Neural progenitor cell (in vitro differentiated cells): Measurements from ENCODE around the gene CUBN. TPM values are rescaled to one million over a fixed set of nuclear protein-coding genes. Genes with fewer than 3 reads are reported as not detected.

Experiments used
- DNase-seq: peaks from one replicate; pipeline ENCODE4 v3.0.0-alpha.2; 2016; ENCODE audit warnings: low spot score
- H2AFZ ChIP-seq: fragments of 200-600 bp; sonication (generic); replicated peaks from 2 replicates; pipeline ENCODE4 v1.6.1; 2016; ENCODE audit warnings: antibody characterized with exemption
- H3F3A ChIP-seq: fragments of 200-600 bp; sonication (generic); 2 replicates; pipeline ENCODE4 v1.6.1; 2016; ENCODE audit warnings: antibody characterized with exemption, low read depth
- H3K27ac ChIP-seq: fragments of 200-600 bp; sonication (generic); 2 replicates; pipeline ENCODE4 v1.5.1; 2016; ENCODE audit warnings: mild to moderate bottlenecking
- H3K27me3 ChIP-seq: fragments of 200-600 bp; sonication (generic); 2 replicates; pipeline ENCODE4 v1.6.1; 2016; ENCODE audit warnings: mild to moderate bottlenecking, moderate library complexity
- H3K36me3 ChIP-seq: fragments of 200-600 bp; sonication (generic); 2 replicates; pipeline ENCODE4 v1.5.1; 2016
- H3K4me1 ChIP-seq: fragments of 200-600 bp; sonication (generic); 2 replicates; pipeline ENCODE4 v1.6.1; 2016; ENCODE audit warnings: mixed run types
- H3K4me2 ChIP-seq: fragments of 200-600 bp; sonication (generic); 2 replicates; pipeline ENCODE4 v1.6.1; 2016
- H3K4me3 ChIP-seq: fragments of 200-600 bp; sonication (generic); 2 replicates; pipeline ENCODE4 v1.5.1; 2016
- H3K79me2 ChIP-seq: fragments of 200-600 bp; sonication (generic); 2 replicates; pipeline ENCODE4 v1.6.1; 2016; ENCODE audit warnings: low read depth
- H3K9ac ChIP-seq: fragments of 200-600 bp; sonication (generic); 2 replicates; pipeline ENCODE4 v1.6.1; 2016
- H3K9me3 ChIP-seq: fragments of 200-600 bp; sonication (generic); 2 replicates; pipeline ENCODE4 v1.5.1; 2016; ENCODE audit warnings: low read depth
- H4K20me1 ChIP-seq: fragments of 200-600 bp; sonication (generic); 2 replicates; pipeline ENCODE4 v1.6.1; 2016; ENCODE audit warnings: low read depth
- H3K27ac Mint-ChIP-seq: 3 replicates; pipeline ENCODE4 v1.8.0; 2021; ENCODE audit warnings: mixed read lengths
- H3K27me3 Mint-ChIP-seq: 2 replicates; pipeline ENCODE4 v1.8.0; 2022; ENCODE audit warnings: low read depth, mild to moderate bottlenecking, inconsistent platforms, moderate library complexity, mixed read lengths; ENCODE audit not compliant: insufficient read depth
- H3K36me3 Mint-ChIP-seq: 3 replicates; pipeline ENCODE4 v1.8.0; 2021; ENCODE audit warnings: mixed read lengths
- H3K4me1 Mint-ChIP-seq: 3 replicates; pipeline ENCODE4 v1.8.0; 2021; ENCODE audit warnings: mixed read lengths
- H3K4me3 Mint-ChIP-seq: 3 replicates; pipeline ENCODE4 v1.8.0; 2021; ENCODE audit warnings: mild to moderate bottlenecking, moderate library complexity, mixed read lengths
- H3K9me3 Mint-ChIP-seq: 3 replicates; pipeline ENCODE4 v1.8.0; 2020; ENCODE audit warnings: mixed read lengths
- EZH2 ChIP-seq: fragments of 200-600 bp; sonication (generic); IDR thresholded peaks from 2 replicates; pipeline ENCODE4 v1.6.1; 2017; ENCODE audit warnings: antibody characterized with exemption, mild to moderate bottlenecking, moderate library complexity
- EZH2phosphoT487 ChIP-seq: fragments of 200-600 bp; sonication (generic); IDR thresholded peaks from 2 replicates; pipeline ENCODE4 v1.6.1; 2017; ENCODE audit warnings: antibody characterized with exemption
- total RNA-seq: library from RNA; depleted of rRNA; stranded (reverse); fragments of >200 nt; gene quantifications from 2 replicates; pipeline ENCODE4 v1.2.3, GENCODE V29; 2015; ENCODE audit warnings: low replicate concordance
- TF ChIP-seq, protein P1 (sequence below): fragments of 200-600 bp; sonication (generic); IDR thresholded peaks from 2 replicates; pipeline ENCODE4 v1.5.1; 2017; ENCODE audit warnings: antibody characterized with exemption, mild to moderate bottlenecking

CUBN gene
- total RNA-seq, 1 donor from 2014 or later = 2.2 TPM

DNA sequence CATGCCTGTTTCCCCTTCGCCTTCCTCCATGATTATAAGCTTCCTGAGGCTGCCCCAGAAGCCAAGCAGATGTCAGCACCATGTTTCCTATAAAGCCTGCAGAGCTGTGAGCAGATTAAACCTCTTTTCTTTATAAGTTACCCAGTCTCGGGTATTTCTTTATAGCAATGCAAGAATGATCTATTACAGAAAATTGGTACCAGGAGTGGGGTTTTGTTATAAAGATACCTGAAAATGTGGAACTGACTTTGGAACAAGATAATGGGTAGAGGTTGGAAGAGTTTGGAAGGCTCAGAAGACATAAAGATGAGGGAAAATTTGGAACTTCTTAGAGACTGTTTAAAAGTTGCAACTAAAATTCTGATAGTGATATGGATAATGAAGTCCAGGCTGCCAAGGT, 307.6 kb downstream of the CUBN start:
- no peaks in the 10 kb centered on the region for H3K79me2 ChIP-seq
- peaks cover 5% of the 10 kb centered on the region for H3K4me1 Mint-ChIP-seq

DNA sequence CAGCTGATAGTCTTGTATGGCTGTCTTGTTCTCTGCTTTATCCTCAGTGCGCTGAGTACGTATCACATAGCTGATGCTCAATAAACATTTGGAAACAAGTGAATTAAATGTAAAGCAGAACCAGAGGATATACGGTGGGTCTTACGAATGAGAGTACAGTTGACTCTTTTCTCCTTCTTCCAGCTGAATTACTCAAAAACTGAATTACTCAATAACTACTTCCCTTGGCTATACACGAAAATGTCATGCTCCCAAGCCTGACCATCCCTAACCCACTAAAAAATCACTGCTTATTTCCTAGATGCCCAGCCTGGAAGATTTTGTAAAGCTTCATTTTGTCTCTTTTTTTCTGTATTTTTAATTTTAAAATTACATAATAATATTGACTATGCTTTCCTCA, 309.2 kb downstream of the CUBN start:
- H3K27ac Mint-ChIP-seq = no peak overlapping the region
- no peak overlapping the region for H2AFZ ChIP-seq
- H3K36me3 Mint-ChIP-seq = peaks cover 5% of the 10 kb centered on the region
- no peaks in the 10 kb centered on the region for H3K4me1 ChIP-seq
- H3K36me3 ChIP-seq = peaks cover 3% of the 10 kb centered on the region
- H3F3A ChIP-seq = no peaks in the 10 kb centered on the region
- TF ChIP-seq, protein P1, sequence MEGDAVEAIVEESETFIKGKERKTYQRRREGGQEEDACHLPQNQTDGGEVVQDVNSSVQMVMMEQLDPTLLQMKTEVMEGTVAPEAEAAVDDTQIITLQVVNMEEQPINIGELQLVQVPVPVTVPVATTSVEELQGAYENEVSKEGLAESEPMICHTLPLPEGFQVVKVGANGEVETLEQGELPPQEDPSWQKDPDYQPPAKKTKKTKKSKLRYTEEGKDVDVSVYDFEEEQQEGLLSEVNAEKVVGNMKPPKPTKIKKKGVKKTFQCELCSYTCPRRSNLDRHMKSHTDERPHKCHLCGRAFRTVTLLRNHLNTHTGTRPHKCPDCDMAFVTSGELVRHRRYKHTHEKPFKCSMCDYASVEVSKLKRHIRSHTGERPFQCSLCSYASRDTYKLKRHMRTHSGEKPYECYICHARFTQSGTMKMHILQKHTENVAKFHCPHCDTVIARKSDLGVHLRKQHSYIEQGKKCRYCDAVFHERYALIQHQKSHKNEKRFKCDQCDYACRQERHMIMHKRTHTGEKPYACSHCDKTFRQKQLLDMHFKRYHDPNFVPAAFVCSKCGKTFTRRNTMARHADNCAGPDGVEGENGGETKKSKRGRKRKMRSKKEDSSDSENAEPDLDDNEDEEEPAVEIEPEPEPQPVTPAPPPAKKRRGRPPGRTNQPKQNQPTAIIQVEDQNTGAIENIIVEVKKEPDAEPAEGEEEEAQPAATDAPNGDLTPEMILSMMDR = no peak
- TF ChIP-seq EZH2phosphoT487 = no peak
- no peak for TF ChIP-seq EZH2
- peaks cover 2% of the 10 kb centered on the region for H3K27me3 Mint-ChIP-seq
- H3K9ac ChIP-seq = no peak overlapping the region
- no peak overlapping the region for H3K4me2 ChIP-seq
- H4K20me1 ChIP-seq = no peaks in the 10 kb centered on the region
- H3K4me1 Mint-ChIP-seq = peaks cover 11% of the 10 kb centered on the region
- H3K27me3 ChIP-seq = peaks cover 15% of the 10 kb centered on the region
- no peak overlapping the region for H3K4me3 Mint-ChIP-seq
- H3K27ac ChIP-seq = no peak overlapping the region
- peaks cover 12% of the 10 kb centered on the region for H3K79me2 ChIP-seq
- no peak for DNase-seq
- H3K9me3 Mint-ChIP-seq = peaks cover 18% of the 10 kb centered on the region
- no peaks in the 10 kb centered on the region for H3K9me3 ChIP-seq
- no peak overlapping the region for H3K4me3 ChIP-seq

More for the DNA sequence above, 307.6 kb downstream of the CUBN start:
- H4K20me1 ChIP-seq = no peaks in the 10 kb centered on the region
- Mint-ChIP-seq H3K9me3 (peaks cover 18% of the 10 kb centered on the region), H3K27me3 (peaks cover 2% of the 10 kb centered on the region), H3K36me3 (peaks cover 5% of the 10 kb centered on the region), H3K4me3 (no peak overlapping the region), H3K27ac (no peak overlapping the region)
- no peak for DNase-seq
- no peaks in the 10 kb centered on the region for H3F3A ChIP-seq
- no peak overlapping the region for H3K9ac ChIP-seq
- H3K27ac ChIP-seq = no peak overlapping the region
- H3K36me3 ChIP-seq = peaks cover 3% of the 10 kb centered on the region
- no peak overlapping the region for H3K4me2 ChIP-seq
- no peak overlapping the region for H3K4me3 ChIP-seq
- H3K9me3 ChIP-seq = no peaks in the 10 kb centered on the region
- peaks cover 15% of the 10 kb centered on the region for H3K27me3 ChIP-seq
- no peaks in the 10 kb centered on the region for H3K4me1 ChIP-seq
- H2AFZ ChIP-seq = no peak overlapping the region
- TF ChIP-seq EZH2 (no peak), EZH2phosphoT487 (no peak)
- TF ChIP-seq, protein P1 = no peak

DNA sequence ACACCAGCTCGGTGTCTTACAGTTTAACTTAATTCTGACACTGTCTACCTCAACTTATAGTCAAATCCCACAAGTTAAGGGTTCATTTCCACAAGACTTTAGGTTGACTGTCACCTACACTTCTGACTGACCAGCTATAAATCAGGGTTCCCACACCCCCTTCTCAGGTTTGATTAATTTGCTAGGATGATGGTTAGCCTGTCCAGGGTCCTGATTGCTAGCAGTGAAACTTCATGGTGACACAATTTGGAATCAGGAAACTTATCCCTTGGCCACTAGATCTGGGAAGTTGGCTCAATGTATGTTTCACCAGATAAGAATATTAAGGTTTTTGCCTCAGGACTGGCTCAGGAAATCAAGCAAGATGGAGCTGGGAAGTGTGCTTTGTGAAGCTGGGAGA, 309.6 kb downstream of the CUBN start:
- H3K4me1 ChIP-seq = no peaks in the 10 kb centered on the region
- H3F3A ChIP-seq = no peaks in the 10 kb centered on the region
- H3K27ac ChIP-seq = no peak overlapping the region
- no peak overlapping the region for H3K4me2 ChIP-seq
- H3K27me3 ChIP-seq = peaks cover 15% of the 10 kb centered on the region
- H4K20me1 ChIP-seq = no peaks in the 10 kb centered on the region
- Mint-ChIP-seq H3K4me1 (peaks cover 11% of the 10 kb centered on the region), H3K4me3 (no peak overlapping the region), H3K36me3 (peaks cover 5% of the 10 kb centered on the region), H3K27ac (no peak overlapping the region), H3K9me3 (peaks cover 18% of the 10 kb centered on the region), H3K27me3 (peaks cover 2% of the 10 kb centered on the region)
- H3K9ac ChIP-seq = no peak overlapping the region
- TF ChIP-seq, protein P1 = no peak
- TF ChIP-seq EZH2phosphoT487 (no peak), EZH2 (no peak)
- no peak overlapping the region for H2AFZ ChIP-seq
- no peak for DNase-seq
- peaks cover 13% of the 10 kb centered on the region for H3K79me2 ChIP-seq
- peaks cover 3% of the 10 kb centered on the region for H3K36me3 ChIP-seq
- no peaks in the 10 kb centered on the region for H3K9me3 ChIP-seq
- H3K4me3 ChIP-seq = no peak overlapping the region
